ENCODE results near the gene KRT3.

Gene KRT3

GRCh38 chr12:52742822-52743457, 53.0 kb downstream of the KRT3 start:
- TF ChIP-seq CTCF (IDR thresholded peaks at IDR 0.05): no peak

GRCh38 chr12:52742196-52742580, 53.7 kb downstream of the KRT3 start:
- no peak for TF ChIP-seq CTCF (IDR thresholded peaks at IDR 0.05)

- TF ChIP-seq CTCF (IDR thresholded peaks at IDR 0.05): no peak
Observed at GRCh38 chr12:52741375-52742195, 54.3 kb downstream of the KRT3 start.

- TF ChIP-seq CTCF (IDR thresholded peaks at IDR 0.05): no peak
Observed at GRCh38 chr12:52740584-52740983, 55.3 kb downstream of the KRT3 start.

GRCh38 chr12:52739963-52740362, 56.0 kb downstream of the KRT3 start:
- no peak for TF ChIP-seq CTCF (IDR thresholded peaks at IDR 0.05)

Measured in LNCAP (cell line).